Memory B cell (primary cell): ENCODE results near the gene ZNF516.
A peak's percentile ranks its signal among the peaks of the same experiment; 100 is the strongest.

Experiments
- ATAC-seq: fragments of 150-1000 bp; cut with Tn5 transposase; 2 replicates; pipeline ENCODE4 v1.10.0; 2021; ENCODE audit warnings: low read depth, mild to moderate bottlenecking, moderate library complexity
- DNase-seq, 2 donors: peaks; one replicate each; pipeline ENCODE4 v3.0.0; 2022; ENCODE audit warnings: low spot score in 2 of 2
- H3K27ac Mint-ChIP-seq: one replicate; pipeline ENCODE4 v1.8.0; 2022; ENCODE audit warnings: mild to moderate bottlenecking, moderate library complexity, mixed read lengths
- H3K27me3 Mint-ChIP-seq: one replicate; pipeline ENCODE4 v1.8.0; 2022; ENCODE audit warnings: mixed read lengths
- H3K36me3 Mint-ChIP-seq: one replicate; pipeline ENCODE4 v1.8.0; 2022; ENCODE audit warnings: mild to moderate bottlenecking, mixed read lengths
- H3K4me1 Mint-ChIP-seq: one replicate; pipeline ENCODE4 v1.8.0; 2022; ENCODE audit warnings: mixed read lengths
- H3K4me3 Mint-ChIP-seq: one replicate; pipeline ENCODE4 v1.8.0; 2022; ENCODE audit warnings: mild to moderate bottlenecking, moderate library complexity, mixed read lengths
- H3K9me3 Mint-ChIP-seq: one replicate; pipeline ENCODE4 v1.8.0; 2022; ENCODE audit warnings: mixed read lengths

Gene ZNF516

DNA sequence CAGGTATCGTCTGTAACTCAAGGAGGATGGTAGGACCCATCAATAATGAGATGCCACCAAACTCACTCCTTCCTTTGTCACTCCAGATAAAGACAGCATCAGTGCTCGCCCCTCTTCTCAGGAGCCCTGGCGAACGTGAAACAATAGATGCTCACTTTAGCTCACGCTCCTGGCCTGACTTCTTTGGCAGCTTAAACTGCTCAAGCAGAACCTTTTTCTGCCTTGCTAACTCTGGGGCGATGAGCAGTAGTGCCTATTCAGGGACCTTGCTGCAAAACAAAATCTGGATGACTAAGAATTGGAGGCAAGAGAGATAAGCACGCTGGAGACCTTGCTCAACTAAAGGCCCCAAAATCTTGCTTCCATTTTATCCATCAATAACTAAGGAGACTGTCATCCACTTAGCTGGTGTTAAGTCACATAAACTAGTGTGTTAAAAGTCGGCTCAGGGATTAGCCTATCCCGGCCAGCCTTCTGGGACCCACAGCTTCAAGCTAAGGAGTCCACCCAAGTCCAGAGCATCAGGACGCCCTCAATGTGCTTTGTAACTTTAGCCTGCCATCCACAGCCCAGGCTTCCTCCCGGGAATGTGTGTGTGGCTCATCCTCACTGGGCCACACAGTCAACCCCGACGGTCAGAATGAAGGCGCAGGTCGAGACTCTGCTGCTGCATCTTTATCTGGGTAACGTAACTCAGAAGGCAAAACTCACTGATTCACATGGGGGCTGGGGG is 38.9 kb downstream of the ZNF516 start:
- ATAC-seq (no peak), DNase-seq (no peak)
- H3K4me1 Mint-ChIP-seq: peaks cover 4% of the 10 kb centered on the region
- no peaks in the 10 kb centered on the region for H3K36me3 Mint-ChIP-seq
- H3K27me3 Mint-ChIP-seq: peaks cover 2% of the 10 kb centered on the region
- no peaks in the 10 kb centered on the region for H3K9me3 Mint-ChIP-seq
- H3K27ac Mint-ChIP-seq: no peak overlapping the region
- H3K4me3 Mint-ChIP-seq: no peak overlapping the region

DNA sequence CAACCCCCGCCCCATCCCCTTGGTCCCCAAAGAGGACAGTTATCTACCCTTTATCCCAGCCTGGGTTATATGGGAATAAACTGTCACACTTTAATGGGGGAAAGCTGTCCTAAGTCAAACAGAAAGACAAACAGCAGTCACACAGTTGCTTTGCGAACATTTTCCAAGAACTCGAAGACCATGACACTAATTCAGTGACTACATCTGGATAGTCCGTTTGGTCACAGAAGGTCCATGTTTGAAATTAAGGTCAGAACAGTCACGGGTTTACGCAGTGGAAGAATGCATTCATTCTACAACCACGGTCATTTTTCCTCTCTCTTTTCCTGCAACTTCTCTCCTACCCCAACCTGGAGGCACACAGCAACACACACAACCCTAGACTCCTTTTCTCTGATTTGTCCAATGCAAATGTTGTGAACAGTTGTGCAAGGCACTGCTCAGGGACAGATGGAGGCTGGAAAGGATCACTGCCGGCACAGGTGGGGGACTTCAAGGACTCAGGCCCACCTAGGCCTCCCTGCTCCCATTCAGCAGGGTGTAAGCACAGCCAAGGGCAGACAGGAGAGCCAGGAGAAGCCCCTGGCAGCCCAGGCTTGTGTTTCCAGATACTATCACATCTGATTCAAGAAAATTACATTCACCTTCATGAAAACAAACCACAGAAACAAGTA is 39.9 kb downstream of the ZNF516 start:
- no peak overlapping the region for H3K27ac Mint-ChIP-seq
- H3K27me3 Mint-ChIP-seq: peaks cover 2% of the 10 kb centered on the region
- H3K36me3 Mint-ChIP-seq: no peaks in the 10 kb centered on the region
- H3K4me3 Mint-ChIP-seq: no peak overlapping the region
- H3K4me1 Mint-ChIP-seq: peaks cover 7% of the 10 kb centered on the region
- no peak for ATAC-seq
- DNase-seq: no peak
- H3K9me3 Mint-ChIP-seq: no peaks in the 10 kb centered on the region

DNA sequence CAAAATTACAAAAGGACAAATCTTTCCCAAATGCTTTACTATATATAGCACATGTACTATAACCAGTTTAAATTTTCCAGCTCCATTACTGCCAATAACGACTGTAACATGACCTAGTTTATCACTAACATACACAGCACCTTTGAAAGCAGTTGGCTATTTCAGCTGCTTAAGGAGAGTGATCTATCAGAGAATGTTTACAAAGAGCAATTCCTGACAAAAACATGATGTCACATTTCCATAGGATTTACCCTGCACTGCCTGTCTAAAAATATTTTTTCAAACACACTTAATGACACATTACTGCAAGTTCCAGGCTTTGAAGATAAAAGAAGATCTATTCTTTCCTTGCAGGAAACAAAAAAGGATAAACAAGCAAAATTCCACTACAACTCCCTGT is 40.6 kb downstream of the ZNF516 start:
- peaks cover 2% of the 10 kb centered on the region for H3K36me3 Mint-ChIP-seq
- DNase-seq (no peak), ATAC-seq (no peak)
- no peak overlapping the region for H3K27ac Mint-ChIP-seq
- no peaks in the 10 kb centered on the region for H3K9me3 Mint-ChIP-seq
- H3K4me3 Mint-ChIP-seq: no peak overlapping the region
- peaks cover 2% of the 10 kb centered on the region for H3K27me3 Mint-ChIP-seq
- H3K4me1 Mint-ChIP-seq: peaks cover 10% of the 10 kb centered on the region

DNA sequence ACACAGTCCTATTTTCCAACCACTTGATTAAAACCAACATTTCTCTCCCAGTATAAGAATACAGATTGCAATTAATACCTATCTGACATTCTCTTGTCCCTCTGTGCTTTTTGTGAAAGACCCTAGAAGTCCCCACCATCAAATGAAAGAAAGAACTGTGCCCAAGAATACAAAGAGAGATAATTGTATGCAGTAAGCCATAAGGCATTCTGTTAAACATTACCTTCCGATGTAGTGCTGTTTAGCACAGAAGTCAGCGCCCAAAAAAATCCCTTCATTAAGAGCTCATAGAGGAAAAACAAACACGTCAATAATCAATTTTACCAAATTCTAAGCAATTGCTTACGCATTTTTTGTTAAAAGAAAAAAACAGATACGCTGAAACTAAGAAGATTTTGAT is 41.1 kb downstream of the ZNF516 start:
- Mint-ChIP-seq H3K36me3 (peaks cover 2% of the 10 kb centered on the region), H3K4me3 (no peak overlapping the region), H3K27me3 (peaks cover 2% of the 10 kb centered on the region), H3K4me1 (peaks cover 13% of the 10 kb centered on the region), H3K27ac (no peak overlapping the region), H3K9me3 (no peaks in the 10 kb centered on the region)
- ATAC-seq (no peak), DNase-seq (no peak)

DNA sequence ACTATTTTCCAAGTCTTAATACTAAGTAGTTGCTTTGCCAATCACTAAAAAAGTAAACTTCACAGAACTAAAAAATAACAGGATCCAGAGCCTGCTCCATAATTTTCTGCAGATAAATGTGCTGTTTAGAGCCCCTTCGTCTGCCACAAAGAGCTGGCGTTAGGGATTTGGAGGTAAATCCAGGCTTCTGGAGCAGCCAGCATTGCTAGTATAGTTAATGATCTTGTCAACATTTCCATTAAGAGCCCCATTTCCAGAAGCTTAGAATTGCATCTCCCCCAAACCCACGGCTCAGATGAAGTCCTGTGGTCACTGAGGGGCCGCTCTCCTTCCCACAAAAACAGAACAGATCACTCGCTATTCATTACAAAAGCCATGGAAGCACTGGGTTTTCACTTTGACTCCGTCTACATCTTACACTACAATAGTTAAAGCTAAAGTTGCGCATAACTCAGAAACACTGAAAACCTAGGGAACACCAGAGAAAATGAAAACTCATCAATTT is 41.9 kb downstream of the ZNF516 start:
- Mint-ChIP-seq H3K27ac (no peak overlapping the region), H3K36me3 (peaks cover 2% of the 10 kb centered on the region), H3K27me3 (peaks cover 2% of the 10 kb centered on the region), H3K4me3 (no peak overlapping the region), H3K9me3 (no peaks in the 10 kb centered on the region), H3K4me1 (peaks cover 17% of the 10 kb centered on the region)
- ATAC-seq (no peak), DNase-seq (no peak)

DNA sequence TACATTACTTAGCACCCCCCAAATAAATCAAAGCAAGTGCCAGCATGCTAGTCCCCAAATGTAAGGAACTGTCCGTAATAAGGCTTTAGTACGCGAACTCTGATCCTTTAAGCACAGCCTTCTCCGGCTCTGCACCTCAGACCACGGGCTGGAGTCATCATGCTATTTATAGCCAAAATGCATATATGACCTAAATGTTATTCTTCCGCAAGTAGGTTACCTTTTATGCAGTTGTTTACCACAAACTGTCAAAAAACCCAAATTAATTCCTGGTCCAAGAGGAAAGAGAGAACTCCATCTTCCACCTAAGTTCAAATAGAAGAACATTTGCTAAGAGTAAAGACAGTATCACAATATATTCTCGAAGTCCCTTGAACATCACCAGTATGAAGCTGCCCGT is 42.7 kb downstream of the ZNF516 start:
- Mint-ChIP-seq H3K4me1 (peaks cover 19% of the 10 kb centered on the region), H3K9me3 (no peaks in the 10 kb centered on the region), H3K4me3 (no peak overlapping the region), H3K36me3 (peaks cover 2% of the 10 kb centered on the region), H3K27ac (no peak overlapping the region), H3K27me3 (peaks cover 2% of the 10 kb centered on the region)
- ATAC-seq: no peak
- no peak for DNase-seq

GRCh38 chr18:76451396-76452331 is 43.4 kb downstream of the ZNF516 start:
- peaks cover 19% of the 10 kb centered on the region for H3K4me1 Mint-ChIP-seq
- H3K27ac Mint-ChIP-seq: no peak overlapping the region
- no peaks in the 10 kb centered on the region for H3K9me3 Mint-ChIP-seq
- DNase-seq (no peak), ATAC-seq (no peak)
- H3K4me3 Mint-ChIP-seq: peak overlapping the region; percentile 85
- peaks cover 2% of the 10 kb centered on the region for H3K27me3 Mint-ChIP-seq
- H3K36me3 Mint-ChIP-seq: peaks cover 2% of the 10 kb centered on the region

DNA sequence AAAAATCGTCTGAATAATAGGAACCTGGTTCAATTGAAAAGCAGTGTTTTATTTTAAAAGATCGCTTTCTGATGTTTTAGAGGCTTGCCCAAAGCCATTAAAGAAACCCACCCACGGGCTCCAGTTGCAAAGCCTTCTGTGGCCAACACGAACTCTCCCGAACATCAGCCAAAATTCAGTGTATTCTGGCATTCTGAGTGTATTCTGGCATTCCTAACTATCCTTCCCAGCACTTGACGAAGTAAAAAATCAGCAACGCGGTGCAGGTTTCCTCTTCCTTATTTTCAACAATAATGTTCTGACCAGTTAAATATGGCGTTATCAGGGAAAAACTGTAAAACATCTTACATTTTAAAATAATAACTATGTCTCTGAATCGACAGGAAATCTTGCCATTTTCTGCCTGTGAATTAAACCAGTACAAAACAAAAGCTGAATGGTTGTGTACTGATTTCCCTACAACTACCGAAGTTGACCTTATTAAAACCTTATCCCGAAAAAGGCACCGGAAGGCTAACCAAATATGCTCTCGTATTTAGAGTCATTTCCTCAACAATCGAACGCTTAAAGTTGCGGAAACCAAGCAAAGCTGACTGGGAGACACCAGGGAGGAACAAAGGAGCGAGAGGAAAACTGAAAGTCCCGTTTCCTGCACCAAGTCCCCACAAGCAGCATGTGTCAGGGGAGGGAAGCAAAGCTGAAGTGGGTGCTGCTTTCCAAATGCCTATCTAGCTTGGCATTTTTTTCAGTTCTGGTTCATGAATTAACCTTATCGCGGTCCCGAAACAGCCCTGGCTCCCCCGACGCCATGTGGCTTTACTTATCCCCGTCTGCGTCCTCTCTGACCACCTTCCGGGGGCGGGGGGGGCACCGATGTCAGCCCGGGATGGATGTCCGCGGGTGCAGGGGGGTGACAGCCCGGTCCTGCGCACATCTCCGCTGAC is 44.3 kb downstream of the ZNF516 start:
- peak; percentile 32 for ATAC-seq
- H3K9me3 Mint-ChIP-seq: no peaks in the 10 kb centered on the region
- DNase-seq: no peak

DNA sequence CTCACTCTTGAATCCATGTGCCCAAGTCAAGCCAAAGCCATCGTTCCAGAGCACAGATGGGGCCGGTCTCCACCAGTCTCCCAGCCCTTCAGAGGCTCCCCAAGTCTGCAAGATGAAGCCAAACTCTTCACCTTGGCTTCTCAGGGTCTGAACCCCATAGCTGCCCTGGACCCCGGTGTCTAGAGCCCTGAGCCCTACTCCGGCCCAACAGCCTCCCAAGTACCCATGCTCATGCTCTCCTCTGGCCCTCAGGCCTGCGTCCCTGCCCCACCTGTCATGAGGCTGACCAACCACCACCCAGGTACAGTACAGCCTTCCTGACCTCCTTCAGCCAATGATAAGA is 46.0 kb downstream of the ZNF516 start:
- Mint-ChIP-seq H3K27ac (no peak overlapping the region), H3K4me1 (peaks cover 19% of the 10 kb centered on the region), H3K9me3 (no peaks in the 10 kb centered on the region), H3K27me3 (peaks cover 5% of the 10 kb centered on the region), H3K4me3 (no peak overlapping the region), H3K36me3 (peaks cover 2% of the 10 kb centered on the region)
- DNase-seq (no peak), ATAC-seq (no peak)

More for the DNA sequence above, 44.3 kb downstream of the ZNF516 start:
- H3K4me1 Mint-ChIP-seq: peaks cover 19% of the 10 kb centered on the region
- peaks cover 2% of the 10 kb centered on the region for H3K36me3 Mint-ChIP-seq
- no peak overlapping the region for H3K27ac Mint-ChIP-seq
- peaks cover 5% of the 10 kb centered on the region for H3K27me3 Mint-ChIP-seq
- H3K4me3 Mint-ChIP-seq: peak overlapping the region; percentile 85

DNA sequence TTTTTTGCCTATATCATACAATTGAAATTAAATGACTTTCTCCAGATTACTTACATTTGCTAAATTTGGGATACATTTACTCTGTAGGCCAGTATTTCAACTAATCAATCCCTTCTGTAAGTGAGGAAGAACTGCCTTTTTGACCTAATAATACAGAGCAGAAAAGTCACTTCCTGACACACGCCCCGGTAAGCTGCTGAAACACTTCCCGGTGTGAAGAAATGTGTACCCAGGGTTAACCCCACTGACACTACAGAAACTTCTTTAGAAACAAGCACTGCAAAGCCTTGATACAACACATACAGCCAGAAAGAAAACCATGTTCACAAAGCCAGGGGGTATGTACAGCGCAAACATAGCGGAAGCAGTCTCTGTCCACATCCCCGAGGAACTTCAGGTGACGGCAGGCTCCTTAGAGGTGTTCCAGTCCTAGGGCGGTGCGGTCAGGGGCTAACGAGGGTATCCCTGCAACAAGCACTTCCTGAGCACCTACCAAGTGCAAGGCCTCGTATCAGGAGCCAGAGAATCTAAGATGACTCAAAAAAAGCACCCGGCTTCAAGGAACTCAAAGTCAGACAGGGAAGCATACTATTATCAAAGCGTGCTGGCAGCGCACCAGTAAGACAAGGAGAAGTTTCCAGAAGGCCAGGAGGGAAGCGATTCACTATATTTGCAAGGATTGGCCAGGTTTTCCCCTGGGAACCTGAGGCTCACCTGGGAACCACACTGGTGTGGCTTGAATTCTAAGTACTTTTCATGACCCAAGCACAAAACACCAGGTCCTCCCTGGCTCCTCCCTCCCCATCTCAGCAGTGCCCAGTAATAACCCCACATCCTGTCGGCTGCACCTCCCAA is 46.6 kb downstream of the ZNF516 start:
- Mint-ChIP-seq H3K4me1 (peaks cover 21% of the 10 kb centered on the region), H3K27me3 (peaks cover 5% of the 10 kb centered on the region), H3K4me3 (no peak overlapping the region), H3K36me3 (peaks cover 2% of the 10 kb centered on the region), H3K9me3 (no peaks in the 10 kb centered on the region), H3K27ac (no peak overlapping the region)
- ATAC-seq (no peak), DNase-seq (no peak)

- H3K4me1 Mint-ChIP-seq: peaks cover 23% of the 10 kb centered on the region
- no peak for DNase-seq
- H3K36me3 Mint-ChIP-seq: peaks cover 2% of the 10 kb centered on the region
- H3K9me3 Mint-ChIP-seq: no peaks in the 10 kb centered on the region
- ATAC-seq: no peak
- H3K27ac Mint-ChIP-seq: no peak overlapping the region
- H3K27me3 Mint-ChIP-seq: peaks cover 4% of the 10 kb centered on the region
- no peak overlapping the region for H3K4me3 Mint-ChIP-seq
These were observed 47.7 kb downstream of the ZNF516 start for GRCh38 chr18:76447258-76447890.
